ENCODE measurements around the gene INSYN1. TPM values are rescaled to one million over a fixed set of nuclear protein-coding genes. Genes with fewer than 3 reads are reported as not detected.

INSYN1 gene
- total and polyA plus RNA-seq, 2 donors (not counting 3 experiments of a cell fraction or from before 2014, with no cell fraction given): 0.18 to 0.58 TPM

DNA sequence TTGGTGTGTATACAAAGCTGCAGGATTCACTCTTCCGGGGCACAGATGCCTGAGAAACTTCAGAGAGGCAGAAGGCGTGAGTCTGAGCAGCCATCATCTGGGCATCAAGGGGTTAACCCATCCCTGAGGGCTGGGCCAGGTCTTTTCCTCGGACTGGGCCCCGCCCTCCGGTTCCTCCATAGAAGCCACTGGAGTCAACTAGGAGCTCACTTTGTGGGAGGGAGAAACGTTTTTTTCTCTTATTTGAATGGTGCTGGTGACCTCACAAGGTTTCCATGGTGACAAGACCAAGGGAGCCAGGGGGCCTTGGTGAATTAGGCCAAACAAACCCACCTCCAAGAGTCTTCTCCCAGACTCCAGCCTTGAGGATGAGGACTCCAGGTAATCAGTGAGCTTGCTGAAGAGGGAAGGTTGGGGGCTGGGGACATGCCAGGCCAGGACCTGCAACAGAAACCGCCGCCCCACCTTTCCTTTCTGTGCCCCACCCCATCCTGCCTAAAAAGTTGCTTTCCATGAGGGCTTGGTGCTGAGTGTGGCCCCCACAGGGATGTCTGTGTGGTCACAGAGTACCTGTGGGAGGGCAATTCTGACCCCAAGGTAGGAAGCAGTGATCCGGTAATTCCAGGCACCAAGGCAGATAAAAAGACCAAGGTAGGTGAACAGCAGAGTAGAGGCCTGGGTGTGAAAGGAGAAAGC lies 14.8 kb upstream of the INSYN1 start:
- FAIRE-seq (no peak), DNase-seq (ENCODE audit: low read depth, low spot score) (no peak)
- Histone ChIP-seq H3K9ac (replicated peaks; ENCODE audit: extremely low read depth, insufficient read depth, low read length) (no peak overlapping the region), H3K9me1 (replicated peaks; ENCODE audit: control insufficient read depth, extremely low read depth, insufficient read depth, low read length) (no peaks in the 10 kb centered on the region), H3K27me3 (ENCODE audit: control insufficient read depth in 2 of 2, insufficient read depth in 2 of 2, low read length in 2 of 2) (peaks cover 2 to 7% of the 10 kb centered on the region in 2 experiments), H3K27ac (ENCODE audit: insufficient read depth, low read depth, low read length) (no peak overlapping the region), H3K9me3 (replicated peaks; ENCODE audit: control insufficient read depth, insufficient read depth, low read length) (no peaks in the 10 kb centered on the region), H3K4me1 (ENCODE audit: control insufficient read depth, extremely low read depth, insufficient read depth, low read length) (no peaks in the 10 kb centered on the region), H4K20me1 (replicated peaks; ENCODE audit: control insufficient read depth, extremely low read depth, insufficient read depth, low read length) (no peaks in the 10 kb centered on the region), H2AFZ (ENCODE audit: low read depth, low read length) (no peak overlapping the region), H3K4me3 (replicated peaks in 1 of 3; ENCODE audit: insufficient read depth in 1 of 3, low read depth in 1 of 3, low read length in 3 of 3) (no peak overlapping the region), H3K4me2 (ENCODE audit: insufficient read depth, low read length) (no peak overlapping the region), H3K79me2 (ENCODE audit: control insufficient read depth, insufficient read depth, low read length) (no peaks in the 10 kb centered on the region), H3K36me3 (ENCODE audit: control insufficient read depth in 2 of 2, extremely low read depth in 1 of 2, insufficient read depth in 2 of 2, low read length in 2 of 2) (no peaks in the 10 kb centered on the region)
- BruUV-seq (replicated peaks): no TSS peak
- TF ChIP-seq POLR2A (IDR thresholded peaks at IDR 0.05; ENCODE audit: low read depth, low read length): no peak
- TF ChIP-seq JUN (IDR thresholded peaks at IDR 0.05; ENCODE audit: borderline replicate concordance, insufficient read depth, insufficient read length, low read depth): no peak
- no peak for TF ChIP-seq GATA2 (IDR thresholded peaks at IDR 0.05; ENCODE audit: insufficient read depth, insufficient read length, low read depth, low read length)
- no peak for TF ChIP-seq FOS (IDR thresholded peaks at IDR 0.05; ENCODE audit: borderline replicate concordance, insufficient read depth, low read length)
- TF ChIP-seq EZH2 (IDR thresholded peaks at IDR 0.05; ENCODE audit: borderline replicate concordance, low read depth, low read length, severe bottlenecking): no peak
- TF ChIP-seq POLR2AphosphoS5 (IDR thresholded peaks at IDR 0.05; ENCODE audit: insufficient read depth, low read depth, low read length): no peak
- TF ChIP-seq, protein P1, sequence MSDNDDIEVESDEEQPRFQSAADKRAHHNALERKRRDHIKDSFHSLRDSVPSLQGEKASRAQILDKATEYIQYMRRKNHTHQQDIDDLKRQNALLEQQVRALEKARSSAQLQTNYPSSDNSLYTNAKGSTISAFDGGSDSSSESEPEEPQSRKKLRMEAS (IDR thresholded peaks at IDR 0.05; ENCODE audit: insufficient read depth, insufficient read length): no peak
- TF ChIP-seq MYC (IDR thresholded peaks at IDR 0.05; ENCODE audit: low read depth, low read length): no peak
- TF ChIP-seq, protein P2, sequence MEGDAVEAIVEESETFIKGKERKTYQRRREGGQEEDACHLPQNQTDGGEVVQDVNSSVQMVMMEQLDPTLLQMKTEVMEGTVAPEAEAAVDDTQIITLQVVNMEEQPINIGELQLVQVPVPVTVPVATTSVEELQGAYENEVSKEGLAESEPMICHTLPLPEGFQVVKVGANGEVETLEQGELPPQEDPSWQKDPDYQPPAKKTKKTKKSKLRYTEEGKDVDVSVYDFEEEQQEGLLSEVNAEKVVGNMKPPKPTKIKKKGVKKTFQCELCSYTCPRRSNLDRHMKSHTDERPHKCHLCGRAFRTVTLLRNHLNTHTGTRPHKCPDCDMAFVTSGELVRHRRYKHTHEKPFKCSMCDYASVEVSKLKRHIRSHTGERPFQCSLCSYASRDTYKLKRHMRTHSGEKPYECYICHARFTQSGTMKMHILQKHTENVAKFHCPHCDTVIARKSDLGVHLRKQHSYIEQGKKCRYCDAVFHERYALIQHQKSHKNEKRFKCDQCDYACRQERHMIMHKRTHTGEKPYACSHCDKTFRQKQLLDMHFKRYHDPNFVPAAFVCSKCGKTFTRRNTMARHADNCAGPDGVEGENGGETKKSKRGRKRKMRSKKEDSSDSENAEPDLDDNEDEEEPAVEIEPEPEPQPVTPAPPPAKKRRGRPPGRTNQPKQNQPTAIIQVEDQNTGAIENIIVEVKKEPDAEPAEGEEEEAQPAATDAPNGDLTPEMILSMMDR (IDR thresholded peaks at IDR 0.05; ENCODE audit: extremely low read depth in 1 of 2, insufficient read depth in 1 of 2, low read depth in 1 of 2, low read length in 2 of 2): no peak
- CTCF ChIA-PET: no interaction called here
- intact Hi-C loops (cut with micrococcal nuclease) (no loop called here), dilution Hi-C loops (cut with MboI; ENCODE audit: extremely low pct_ligation_motif_present, low sequenced_read_pairs) (no loop called here)
- POLR2A ChIA-PET: no interaction called here

Data from endothelial cell of umbilical vein (primary cell).